HCT116 (cell line): ENCODE measurements around the gene ZNF121. TPM values are rescaled to one million over a fixed set of nuclear protein-coding genes. Genes with fewer than 3 reads are reported as not detected.

Experiments
- ATAC-seq: fragments of 200-7000 bp; cut with Tn5 transposase; 2 replicates; pipeline ENCODE4 v1.9.1; 2020; ENCODE audit warnings: mild to moderate bottlenecking, moderate library complexity
- BruUV-seq: library from RNA; stranded (reverse); fragments of 400-500 nt; replicated peaks from 2 replicates; lab custom pipeline; 2021; lab: Mats Ljungman, UMichigan
- CTCF ChIA-PET: fragments of 300-600 bp; sonication (Branson Sonifier 250); formaldehyde crosslinking; loops from one replicate; lab custom pipeline; 2021; ENCODE audit warnings: antibody characterized with exemption; lab: Charles Lee
- POLR2A ChIA-PET: fragments of 300-600, 350-600 bp; sonication (Branson Sonifier 250); formaldehyde crosslinking; loops from one replicate; lab custom pipeline; 2021; ENCODE audit warnings: antibody characterized with exemption; lab: Charles Lee
- RAD21 ChIA-PET, 2 experiments: fragments of 300-600 bp; sonication (Branson Sonifier 250); formaldehyde crosslinking; loops; one replicate each; lab custom pipeline; 2023; ENCODE audit warnings: low total read pairs in 2 of 2; ENCODE audit not compliant: uncharacterized antibody in 2 of 2, unreplicated experiment in 2 of 2, low non-redundant PET in 1 of 2; lab: Charles Lee
- DNase-seq: peaks from one replicate; pipeline ENCODE4 v3.0.0-alpha.2; 2010; ENCODE audit warnings: low read depth, low spot score
- H2AFZ ChIP-seq: fragments of 200-600 bp; shearing (Covaris generic), sonication (generic); 2 replicates; pipeline ENCODE4 v1.6.1; 2017; ENCODE audit warnings: low read depth, mixed run types, mixed read lengths, antibody characterized with exemption, low read length; ENCODE audit not compliant: poor library complexity, severe bottlenecking
- H3K27ac ChIP-seq: 2 replicates; pipeline ENCODE4 v1.5.1; 2012; ENCODE audit warnings: low read depth, low read length
- H3K27me3 ChIP-seq: fragments of 200-600 bp; sonication (generic); 2 replicates; pipeline ENCODE4 v1.6.1; 2016; ENCODE audit warnings: mixed run types, low read length, mixed read lengths; ENCODE audit not compliant: insufficient read depth
- H3K36me3 ChIP-seq, 2 experiments: fragments of 200-500 bp in 1 of 2; fragments of 200-600 bp in 1 of 2; sonication (Bioruptor generic) in 1 of 2; sonication (generic) in 1 of 2; 2 replicates each; pipeline versions ENCODE4 v1.5.1 to v1.6.1; 2014 to 2016; ENCODE audit warnings: low read length in 2 of 2, inconsistent platforms in 1 of 2, mixed read lengths in 1 of 2, mixed run types in 1 of 2; ENCODE audit not compliant: insufficient read depth in 2 of 2, control insufficient read depth in 1 of 2
- H3K4me1 ChIP-seq, 2 experiments: fragments of 200-600 bp in 1 of 2; sonication (generic) in 1 of 2; 2 replicates each; pipeline versions ENCODE4 v1.5.1 to v1.6.1; 2012 to 2017; ENCODE audit warnings: low read length in 2 of 2, inconsistent platforms in 1 of 2, mild to moderate bottlenecking in 1 of 2, mixed read lengths in 1 of 2, mixed run types in 1 of 2, moderate library complexity in 1 of 2; ENCODE audit not compliant: insufficient read depth in 2 of 2, control insufficient read depth in 1 of 2
- H3K4me2 ChIP-seq: fragments of 200-600 bp; sonication (generic); 2 replicates; pipeline ENCODE4 v1.6.1; 2017; ENCODE audit warnings: mixed run types, low read length, mixed read lengths
- H3K4me3 ChIP-seq, 2 experiments: fragments of 200-600 bp in 1 of 2; sonication (generic) in 1 of 2; replicated peaks in 1 of 2; 2 replicates each; pipeline ENCODE4 v1.5.1; 2011 to 2016; ENCODE audit warnings: low read length in 2 of 2, control low read depth in 1 of 2, low read depth in 1 of 2, mild to moderate bottlenecking in 1 of 2, mixed read lengths in 1 of 2, mixed run types in 1 of 2
- H3K79me2 ChIP-seq: fragments of 200-600 bp; sonication (generic); 2 replicates; pipeline ENCODE4 v1.6.1; 2017; ENCODE audit warnings: mild to moderate bottlenecking, mixed run types, low read length, moderate library complexity, mixed read lengths; ENCODE audit not compliant: insufficient read depth
- H3K9ac ChIP-seq: fragments of 200-600 bp; sonication (generic); 2 replicates; pipeline ENCODE4 v1.6.1; 2016; ENCODE audit warnings: low read length, mixed read lengths
- H3K9me2 ChIP-seq: fragments of 200-600 bp; sonication (generic), shearing (Covaris generic); 2 replicates; pipeline ENCODE4 v1.6.1; 2017; ENCODE audit warnings: mixed run types, mild to moderate bottlenecking, moderate library complexity; ENCODE audit not compliant: insufficient read depth
- H3K9me3 ChIP-seq, 2 experiments: fragments of 200-500 bp in 1 of 2; fragments of 200-600 bp in 1 of 2; sonication (Bioruptor generic) in 1 of 2; sonication (generic) in 1 of 2; 2 replicates each; pipeline ENCODE4 v1.6.1; 2014 to 2017; ENCODE audit warnings: low read length in 2 of 2, mixed read lengths in 2 of 2, inconsistent platforms in 1 of 2, low read depth in 1 of 2, mild to moderate bottlenecking in 1 of 2, mixed run types in 1 of 2, moderate library complexity in 1 of 2; ENCODE audit not compliant: control insufficient read depth in 1 of 2, insufficient read depth in 1 of 2
- H4K20me1 ChIP-seq: fragments of 200-600 bp; sonication (generic), shearing (Covaris generic); 2 replicates; pipeline ENCODE4 v1.6.1; 2017; ENCODE audit warnings: mixed run types, mild to moderate bottlenecking, moderate library complexity; ENCODE audit not compliant: insufficient read depth
- ATF3 ChIP-seq: IDR thresholded peaks from 2 replicates; pipeline ENCODE4 v1.6.1; 2012
- CTCF ChIP-seq, 3 experiments: fragments of 200-600 bp in 1 of 3; sonication (generic) in 1 of 3; IDR thresholded peaks in 2 of 3; conservative IDR thresholded peaks in 1 of 3; 2 replicates each; pipeline ENCODE4 v1.5.1; 2012 to 2017; ENCODE audit warnings: low read depth in 2 of 3, low read length in 2 of 3, antibody characterized with exemption in 1 of 3, borderline replicate concordance in 1 of 3, control low read depth in 1 of 3, mild to moderate bottlenecking in 1 of 3, mixed read lengths in 1 of 3, mixed run types in 1 of 3, moderate library complexity in 1 of 3; ENCODE audit not compliant: insufficient read depth in 1 of 3
- EZH2 ChIP-seq: fragments of 200-600 bp; sonication (generic); IDR thresholded peaks from 2 replicates; pipeline ENCODE4 v1.6.1; 2017; ENCODE audit warnings: antibody characterized with exemption, mixed run types
- FOSL1 ChIP-seq: IDR thresholded peaks from 2 replicates; pipeline ENCODE4 v1.6.1; 2012; ENCODE audit warnings: low read depth
- POLR2AphosphoS5 ChIP-seq: IDR thresholded peaks from 2 replicates; pipeline ENCODE4 v1.6.1; 2011; ENCODE audit warnings: mild to moderate bottlenecking, low read depth, low read length, moderate library complexity
- ZNF274 ChIP-seq: fragments of 200-500 bp; sonication (Bioruptor generic); IDR thresholded peaks from 2 replicates; pipeline ENCODE4 v1.6.1; 2014; ENCODE audit warnings: mild to moderate bottlenecking, low read depth, low read length, inconsistent platforms
- intact Hi-C: fragments of 100-400 bp; cut with micrococcal nuclease; formaldehyde crosslinking; loops from 2 replicates; pipeline ENCODE4 v1.10.0; 2022
- total RNA-seq: library from RNA; stranded (reverse); gene quantifications from one replicate; pipeline ENCODE4 v1.2.1, GENCODE V29; 2021; ENCODE audit not compliant: unreplicated experiment
- TF ChIP-seq, protein P1 (sequence below): IDR thresholded peaks from 2 replicates; pipeline ENCODE4 v1.6.1; 2012

ZNF121 gene
- total RNA-seq, 1 experiment from 2014 or later: 80.9 TPM

DNA sequence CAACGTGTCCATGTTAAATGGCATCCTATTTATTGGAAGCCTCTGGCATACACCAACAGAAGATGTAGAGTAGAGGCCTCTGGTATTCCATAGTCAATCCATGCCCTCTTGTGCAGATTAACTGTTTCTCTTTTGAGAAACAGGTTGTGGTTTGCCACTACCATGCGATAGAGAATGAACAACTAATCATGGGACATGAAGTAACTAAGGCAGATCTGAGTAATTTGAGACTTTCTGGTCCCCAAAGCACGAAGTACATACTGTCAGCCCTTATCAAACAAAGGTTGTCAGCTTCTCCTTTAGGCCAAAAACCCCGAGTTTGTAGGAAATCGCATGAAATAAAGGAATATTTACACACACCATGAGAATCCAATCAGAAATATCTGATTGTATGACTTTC is 3.6 kb downstream of the ZNF121 start:
- Histone ChIP-seq H3K4me2 (no peak overlapping the region), H3K4me1 (peaks cover 3 to 9% of the 10 kb centered on the region in 2 experiments; a peak in 2 of 4 replicates), H3K36me3 (peaks cover 3 to 44% of the 10 kb centered on the region in 2 experiments; a peak in 2 of 4 replicates), H3K4me3 (no peak overlapping the region), H2AFZ (no peak overlapping the region), H4K20me1 (peaks cover 4% of the 10 kb centered on the region; the same call in 1 of the 2 replicates), H3K9me2 (no peaks in the 10 kb centered on the region), H3K79me2 (peaks cover 87% of the 10 kb centered on the region), H3K9ac (no peak overlapping the region), H3K9me3 (peaks cover 14 to 27% of the 10 kb centered on the region in 2 experiments; a peak in 3 of 4 replicates), H3K27me3 (no peaks in the 10 kb centered on the region), H3K27ac (no peak overlapping the region)
- TF ChIP-seq, protein P1, sequence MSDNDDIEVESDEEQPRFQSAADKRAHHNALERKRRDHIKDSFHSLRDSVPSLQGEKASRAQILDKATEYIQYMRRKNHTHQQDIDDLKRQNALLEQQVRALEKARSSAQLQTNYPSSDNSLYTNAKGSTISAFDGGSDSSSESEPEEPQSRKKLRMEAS: no peak
- no peak for TF ChIP-seq EZH2
- TF ChIP-seq ATF3: no peak
- no peak for TF ChIP-seq POLR2AphosphoS5
- TF ChIP-seq CTCF (IDR thresholded peaks at IDR 0.05 in 2 of 3, conservative IDR thresholded peaks at IDR 0.05 in 1 of 3; ENCODE audit: borderline replicate concordance in 1 of 3, insufficient read depth in 1 of 3, low read depth in 2 of 3, low read length in 2 of 3): no peak
- TF ChIP-seq FOSL1: no peak
- no peak for TF ChIP-seq ZNF274
- no peak for ATAC-seq
- BruUV-seq: no TSS peak
- RAD21 ChIA-PET: no interaction called here
- CTCF ChIA-PET: no interaction called here
- POLR2A ChIA-PET: no interaction called here
- DNase-seq: no peak
- intact Hi-C loops: loop anchor here (10.0 kb wide), 3 partner anchors 94 to 334 kb away; partner anchors contain the start of genes ZNF559 and ZNF562
